Left hindlimb (tissue), 1 donor: ENCODE data around the gene SERGEF.

Experiments used
- DNase-seq: peaks from one replicate; pipeline ENCODE4 v3.0.0-alpha.2; 2018

The SERGEF gene

DNA sequence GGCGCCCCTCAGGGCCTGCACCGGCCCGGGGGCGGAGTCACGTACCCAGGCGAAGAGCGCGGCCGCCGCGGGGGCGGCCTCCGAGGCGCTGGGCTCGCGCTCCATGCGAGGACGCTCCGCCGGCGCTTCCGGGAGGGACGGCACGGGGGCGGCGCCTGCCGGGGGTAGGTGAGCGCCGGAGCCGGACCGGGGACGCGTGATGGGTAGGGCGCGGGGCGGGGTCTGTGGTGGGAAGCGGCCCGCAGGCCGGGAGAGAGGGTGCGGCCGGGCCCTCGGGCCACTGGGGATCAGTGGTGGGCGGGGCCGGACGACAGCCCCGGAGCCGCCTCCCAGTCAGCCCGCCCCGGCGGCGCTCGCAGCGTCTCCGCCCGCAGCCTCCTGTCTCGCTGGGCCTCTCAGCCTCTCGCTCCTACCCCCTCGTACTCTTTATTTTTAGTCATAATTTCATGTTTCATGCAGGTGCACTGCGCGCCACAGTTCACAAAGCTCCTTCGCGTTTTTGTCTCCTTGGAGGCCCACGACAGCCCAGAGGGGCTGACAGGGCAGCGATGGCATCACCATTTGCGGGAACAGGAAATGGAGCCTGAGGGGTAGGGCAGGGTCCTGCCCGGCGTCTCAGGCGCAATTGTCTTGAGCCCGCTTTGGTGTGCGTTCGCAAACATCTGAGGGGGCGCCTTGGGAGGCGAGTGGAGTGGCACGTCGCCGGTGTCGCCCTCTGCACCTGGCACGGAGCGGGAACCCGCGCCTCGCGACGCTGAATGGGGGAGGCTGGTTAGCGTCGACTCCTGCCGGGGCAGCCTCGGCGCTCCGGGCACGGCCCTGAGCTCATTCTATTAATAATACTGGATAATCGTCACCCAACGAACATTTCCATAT, at the start of gene SERGEF:
TSS of gene SERGEF (minus strand) at position 142 of the 876 bp plus-strand sequence. CDS start at position 105, 37 bp downstream.
- peak; percentile 86 for DNase-seq

DNA sequence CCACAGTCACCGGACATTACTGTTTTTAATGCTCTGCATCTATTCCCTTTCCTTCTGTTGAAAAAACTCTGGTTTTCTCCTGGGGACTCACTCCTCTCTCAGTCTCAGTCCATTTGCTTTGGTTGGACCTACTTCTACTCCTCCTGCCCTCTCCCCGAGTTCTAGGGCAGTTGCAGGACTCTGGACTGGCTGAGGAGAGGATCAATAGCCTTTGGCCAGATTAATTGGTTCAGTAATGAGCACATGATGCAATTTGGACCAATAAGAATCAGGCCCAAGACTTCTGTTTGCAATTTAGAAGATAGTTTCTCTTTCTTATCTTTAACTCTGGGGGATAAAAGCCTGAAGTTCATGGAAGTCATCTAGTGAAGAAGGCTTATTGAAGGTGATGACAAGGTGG, 48.5 kb upstream of the SERGEF start:
- DNase-seq, result no peak

DNA sequence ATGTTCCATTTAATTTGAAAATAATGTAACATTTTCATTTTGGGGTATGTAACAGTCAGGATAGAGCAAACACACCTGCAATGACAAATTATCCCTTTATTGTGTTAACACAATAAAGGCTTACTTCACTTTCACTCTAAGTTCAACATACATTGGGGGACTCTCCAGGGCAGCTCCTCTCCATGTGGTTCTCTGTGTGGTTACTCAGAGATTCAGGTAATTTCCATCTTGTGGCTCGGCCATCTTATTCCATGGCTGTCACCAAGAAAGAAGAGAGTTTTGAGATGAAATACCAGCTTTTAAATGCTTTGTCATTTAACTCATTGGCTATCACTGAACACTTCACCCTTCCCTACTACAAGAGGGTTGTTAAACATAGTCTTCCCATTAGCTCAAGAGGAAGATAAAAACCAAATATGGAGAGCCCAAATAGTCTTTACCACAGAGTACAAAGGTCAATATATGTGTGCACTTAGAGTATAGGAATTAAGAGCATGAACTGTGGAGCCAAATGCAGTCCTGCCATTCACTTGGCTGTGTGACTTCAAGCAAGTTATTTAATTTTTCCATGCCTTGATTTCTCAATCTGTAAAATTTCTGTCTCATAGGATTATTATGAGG, 43.8 kb upstream of the SERGEF start:
- DNase-seq, result no peak

DNA sequence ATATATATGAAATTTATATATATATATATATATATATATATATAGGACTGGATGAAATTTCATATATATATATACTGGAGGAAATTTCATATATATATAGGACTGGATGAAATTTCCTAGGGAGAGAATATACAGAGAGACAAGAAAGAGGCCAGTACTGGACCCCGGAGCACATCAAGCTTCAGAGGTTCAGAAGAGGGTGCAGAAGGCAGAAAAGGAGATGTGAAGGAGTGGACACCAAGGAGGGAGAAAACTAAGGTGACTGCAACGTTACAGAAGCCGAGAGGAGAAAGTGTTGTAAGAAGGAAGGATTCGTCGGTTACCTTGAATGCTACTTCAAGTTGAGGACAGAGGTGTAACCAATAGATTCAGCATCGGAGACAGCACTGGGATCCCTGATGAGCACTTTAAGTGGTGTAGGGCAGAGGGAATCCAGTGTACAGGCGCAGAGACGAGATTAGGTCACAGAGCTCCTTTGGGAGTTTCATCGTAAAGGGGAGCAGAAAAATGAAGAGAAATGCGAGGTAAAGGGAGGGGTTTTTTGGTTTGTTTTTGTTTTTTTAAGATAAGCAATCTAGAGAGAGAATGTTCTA, 41.8 kb upstream of the SERGEF start:
- no peak for DNase-seq

DNA sequence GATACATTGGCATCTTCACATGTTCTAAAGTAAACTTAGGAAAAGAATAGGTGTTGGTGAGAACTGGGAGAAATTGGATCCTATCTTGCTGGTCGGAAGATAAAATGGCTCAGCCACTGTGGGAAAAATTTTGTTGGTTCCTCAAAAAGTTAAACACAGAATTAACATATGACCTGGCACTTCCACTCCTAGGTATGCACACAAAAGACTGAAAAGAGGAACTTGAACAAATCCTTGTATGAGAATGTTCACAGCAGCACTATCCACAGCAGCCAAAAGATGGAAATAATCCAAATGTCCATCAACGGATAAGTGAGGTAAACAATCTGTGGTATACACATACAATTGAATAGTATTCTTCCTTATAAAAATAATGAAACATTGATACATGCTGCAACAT, 38.0 kb upstream of the SERGEF start:
- DNase-seq, result no peak

DNA sequence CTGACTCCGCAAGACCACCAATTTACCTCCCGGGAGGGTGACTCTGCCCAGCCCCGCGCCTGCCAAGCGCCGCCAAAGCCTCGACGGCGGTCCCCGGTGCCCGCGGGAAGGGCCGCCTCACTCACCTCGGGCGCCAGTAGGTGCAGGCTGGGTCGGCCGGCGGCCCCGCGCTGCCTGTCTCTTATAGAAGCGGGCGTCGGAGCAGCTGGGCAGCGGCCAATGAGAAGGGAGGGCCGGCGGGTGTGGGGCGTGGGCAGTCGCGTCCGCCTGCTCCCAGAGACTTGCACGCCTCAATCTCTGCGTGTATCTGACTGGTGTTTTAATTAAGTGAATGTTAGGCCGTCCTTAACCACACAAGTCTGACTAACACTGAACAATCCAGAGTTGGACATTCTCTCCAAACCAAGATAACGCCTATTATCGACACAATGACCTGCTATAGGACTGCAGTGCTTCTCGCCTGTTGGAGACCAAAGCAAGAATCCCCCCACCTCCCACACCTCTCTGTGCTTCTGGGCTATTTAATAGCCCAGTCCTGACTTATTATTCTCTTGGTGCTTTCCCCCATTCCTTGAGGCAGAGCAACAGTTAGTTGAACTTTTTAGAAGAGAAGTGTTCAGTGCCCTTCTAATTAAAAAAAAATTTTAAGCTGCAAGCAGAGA, 33.4 kb upstream of the SERGEF start, which contains the start of gene TPH1:
TSS of gene TPH1 (minus strand) at position 154 of the 662 bp plus-strand sequence. CDS start 5,507 bp downstream, outside the sequence.
- peak; percentile 45 for DNase-seq

DNA sequence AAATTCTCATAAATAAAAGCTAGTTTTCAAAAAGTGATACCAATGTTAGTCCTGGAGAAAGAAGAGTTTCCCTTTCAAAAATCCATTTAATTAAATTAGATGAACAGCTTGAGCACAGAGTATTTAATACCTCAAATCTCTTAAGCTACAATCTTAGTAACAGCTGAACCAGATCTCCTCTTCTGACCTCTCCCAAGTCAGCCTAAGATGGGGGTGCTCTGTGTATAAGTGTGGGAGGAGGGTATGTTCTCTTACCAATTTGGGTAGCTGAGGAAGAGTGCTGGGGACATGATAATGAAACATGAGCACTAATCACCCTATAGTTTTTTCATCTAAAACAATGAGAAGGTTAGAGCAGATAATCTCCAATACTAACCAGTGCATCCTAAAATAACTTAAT, 23.6 kb upstream of the SERGEF start:
- no peak for DNase-seq

DNA sequence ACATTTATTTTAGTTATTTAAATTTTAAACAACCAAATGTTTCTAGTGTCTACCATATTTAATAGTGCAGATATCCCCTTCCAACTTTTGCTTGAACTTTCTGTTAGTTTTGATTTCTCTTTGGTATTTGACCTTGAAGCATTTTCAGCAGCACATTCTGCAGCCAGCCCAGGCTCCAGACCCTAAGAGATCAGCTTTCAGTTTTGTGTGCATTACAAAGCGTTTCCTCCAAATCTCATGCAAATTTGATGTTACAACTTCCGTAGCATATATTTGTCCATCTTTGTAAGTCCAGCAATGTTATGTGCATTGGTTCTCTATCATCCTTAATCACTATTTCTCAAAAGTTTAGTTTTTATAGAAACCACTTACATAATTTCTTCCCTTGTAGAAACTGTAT, 14.6 kb upstream of the SERGEF start:
- no peak for DNase-seq

DNA sequence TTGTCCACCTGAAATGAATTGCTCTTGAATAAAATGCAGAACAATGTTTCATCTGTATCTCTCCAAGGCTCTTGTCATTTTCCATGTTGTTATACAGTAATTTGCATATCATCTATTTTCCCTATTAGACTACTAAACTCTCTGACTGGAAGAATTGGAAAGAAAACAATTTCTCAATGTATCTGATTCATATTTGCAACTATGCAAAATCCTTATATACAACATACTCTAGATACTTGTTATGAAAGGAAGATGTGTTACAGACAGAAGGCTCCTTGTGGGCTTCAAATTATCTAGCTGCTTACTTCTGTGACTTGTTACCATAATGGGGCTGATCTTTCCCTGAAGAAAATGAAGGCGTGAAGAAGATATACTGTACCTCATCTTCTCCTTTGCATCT, 9.6 kb upstream of the SERGEF start:
- DNase-seq, result no peak

DNA sequence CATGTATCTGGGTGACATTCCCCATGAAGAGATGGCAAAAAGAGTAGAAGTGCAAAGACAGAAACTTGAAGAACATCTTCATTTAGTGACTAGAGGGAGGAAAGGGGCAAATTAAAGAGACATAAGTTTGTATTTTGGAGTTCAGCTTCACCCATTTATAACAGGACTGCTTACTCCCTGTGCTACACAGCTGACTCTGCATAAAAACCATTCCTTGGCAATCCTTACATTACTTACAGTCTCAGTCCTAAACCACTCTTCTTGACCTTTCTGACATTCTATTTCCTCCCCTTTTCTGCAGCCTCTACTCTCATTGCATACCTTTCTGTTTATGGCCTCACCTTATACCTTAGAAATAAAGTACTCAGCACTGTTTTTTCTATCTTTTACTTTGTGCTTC, 6.8 kb upstream of the SERGEF start:
- DNase-seq, result no peak

DNA sequence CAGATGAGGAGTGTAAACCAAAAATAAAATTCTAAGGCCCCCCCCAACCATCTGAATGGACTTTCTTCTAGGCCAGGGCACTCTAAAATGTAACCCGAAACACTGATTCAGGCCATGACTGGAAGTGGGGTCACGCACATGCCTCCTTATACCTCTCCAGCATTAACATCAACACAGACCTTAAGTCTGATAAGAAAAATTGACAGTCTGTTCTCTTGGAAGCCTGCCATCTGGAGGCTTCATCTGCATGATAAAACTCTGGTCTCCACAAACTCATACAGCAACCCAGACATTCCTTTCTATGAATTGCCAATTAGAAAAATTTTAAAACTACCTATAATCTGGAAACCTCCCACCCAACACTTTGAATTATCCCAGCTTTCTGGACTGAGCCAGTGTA, 3.9 kb upstream of the SERGEF start:
- no peak for DNase-seq

DNA sequence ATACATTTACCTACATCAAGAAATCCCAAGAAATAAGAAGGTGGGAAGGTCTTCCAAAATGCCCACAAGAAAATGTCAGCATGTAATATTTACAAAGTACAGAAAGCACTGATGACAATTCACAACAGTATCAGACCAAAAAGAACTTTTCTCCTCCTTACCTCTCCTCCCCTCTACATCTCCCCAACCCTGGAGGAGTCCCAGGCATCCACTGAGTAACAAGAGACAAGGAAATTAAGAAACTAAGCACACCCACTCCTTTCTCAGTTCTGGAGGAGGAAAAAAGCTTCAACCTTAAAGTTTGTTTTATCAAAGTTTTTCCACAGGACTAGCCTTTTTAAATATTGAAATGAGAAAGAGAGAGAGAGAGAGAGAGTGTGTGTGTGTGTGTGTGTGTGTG, 2.0 kb upstream of the SERGEF start:
- DNase-seq, result no peak

DNA sequence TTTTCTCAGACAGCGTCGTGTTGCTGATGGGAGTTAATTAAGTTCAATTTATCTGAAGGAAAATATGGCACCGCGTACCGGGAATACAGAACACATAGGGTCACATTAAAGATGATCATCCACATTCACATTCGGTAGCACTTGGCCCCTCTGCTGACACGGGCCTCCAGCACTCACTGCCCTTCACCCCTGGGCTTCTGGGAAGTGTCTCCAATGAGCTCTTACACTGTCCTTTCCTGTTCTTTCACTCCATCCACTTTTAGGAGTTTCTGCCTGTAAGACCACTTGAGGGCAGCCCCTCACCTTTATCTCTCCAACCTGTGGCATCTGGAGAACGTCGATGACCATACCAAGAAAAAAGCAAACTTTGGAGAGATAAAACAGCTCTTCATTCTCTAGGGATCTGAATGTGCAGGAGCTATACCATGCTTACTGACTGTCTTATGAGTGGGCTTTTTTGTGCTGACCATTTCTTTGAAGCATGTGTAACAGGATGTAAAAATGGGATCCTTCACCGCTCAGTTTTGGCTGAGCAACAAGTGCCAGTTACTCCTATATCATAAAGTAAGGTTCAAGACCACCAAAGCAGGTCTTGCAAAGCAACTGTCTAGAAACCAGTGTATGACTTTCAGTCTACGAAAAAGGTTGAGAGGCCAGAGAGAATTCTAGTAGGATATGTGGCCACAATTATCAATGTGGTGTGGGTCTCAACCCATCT, 1.1 kb upstream of the SERGEF start:
- no peak for DNase-seq

DNA sequence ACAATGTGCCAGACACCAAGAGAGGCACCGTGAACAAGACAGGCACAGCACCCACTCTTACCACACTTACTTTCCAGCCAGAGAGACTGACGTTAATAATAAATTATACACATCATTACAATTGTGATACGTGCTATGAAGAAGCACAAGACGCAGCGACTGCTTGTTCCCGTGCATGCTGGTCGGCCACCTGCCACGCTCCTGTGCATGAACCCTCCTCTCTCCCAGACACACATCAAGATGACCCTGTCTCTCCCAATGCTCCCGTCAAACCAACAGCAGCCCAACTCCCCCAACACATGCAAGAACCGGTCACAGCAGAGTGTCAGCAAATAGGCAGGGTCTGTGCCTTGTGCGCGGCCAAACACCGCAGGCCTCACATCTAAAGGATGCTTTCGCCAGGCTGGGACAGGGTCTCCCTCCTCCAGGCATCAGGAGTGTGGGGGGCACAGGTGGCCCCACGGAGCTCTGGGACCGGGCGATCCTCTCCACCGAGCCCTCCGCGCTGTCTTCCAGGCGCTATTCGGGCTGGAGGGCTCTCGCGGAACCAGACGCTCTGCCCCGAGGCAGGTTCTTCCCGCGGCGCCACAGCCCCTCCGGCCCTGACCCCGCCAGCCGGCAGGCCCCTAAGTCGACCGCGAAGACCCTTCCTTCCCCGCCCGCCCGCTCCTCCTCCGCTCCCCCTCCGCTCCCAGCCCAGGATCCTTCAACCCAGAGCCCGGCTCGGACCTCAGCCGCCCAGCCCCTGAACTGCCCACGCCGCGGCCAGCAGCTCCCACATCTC, 533 bp downstream of the SERGEF start:
- DNase-seq, result peak; percentile 40

DNA sequence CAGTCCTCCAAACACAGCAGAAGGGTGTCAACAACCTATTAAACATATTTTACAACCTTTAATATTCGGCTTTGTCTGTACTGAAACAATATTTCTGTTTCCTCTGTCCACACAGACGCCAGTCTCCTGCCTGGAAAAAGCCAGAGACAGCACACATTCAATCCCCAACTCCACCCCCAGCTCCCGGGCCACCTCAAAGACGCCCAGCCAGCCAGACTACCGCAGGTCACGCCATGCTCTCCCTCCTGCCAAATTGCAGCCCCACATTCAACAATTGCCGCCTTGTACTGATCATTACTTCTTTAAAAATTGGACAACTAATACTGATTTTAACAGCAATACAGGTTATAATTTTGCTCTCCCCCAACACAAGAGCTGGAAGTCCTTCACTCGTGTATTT, 1.2 kb downstream of the SERGEF start:
- no peak for DNase-seq

DNA sequence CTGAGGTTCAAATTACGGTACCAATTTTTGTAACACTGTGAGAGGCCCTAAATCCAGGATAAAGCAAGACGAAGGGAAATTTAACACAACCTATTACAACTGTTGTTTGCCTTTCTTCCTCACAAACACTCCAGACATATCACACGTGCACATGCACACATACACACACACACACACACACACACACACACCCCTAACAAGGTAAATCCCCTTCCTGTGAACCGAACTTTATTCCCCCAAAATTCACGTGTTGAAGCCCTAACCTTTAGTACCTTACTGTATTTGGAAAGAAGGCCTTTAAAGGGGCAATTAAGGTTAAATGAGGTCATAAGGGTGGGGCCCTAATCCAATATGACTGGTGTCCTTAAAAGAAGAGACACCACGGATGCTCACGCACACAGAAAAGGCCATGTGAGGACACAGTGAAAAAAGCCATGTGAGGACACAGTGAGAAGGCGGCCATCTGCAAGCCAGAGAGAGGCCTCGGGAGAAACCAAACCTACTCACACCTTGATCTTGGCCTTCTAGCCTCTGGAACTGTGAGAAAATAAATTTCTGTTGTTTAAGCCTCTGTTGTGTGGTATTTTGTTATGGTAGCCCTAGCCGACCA, 1.8 kb downstream of the SERGEF start:
- DNase-seq, result no peak

DNA sequence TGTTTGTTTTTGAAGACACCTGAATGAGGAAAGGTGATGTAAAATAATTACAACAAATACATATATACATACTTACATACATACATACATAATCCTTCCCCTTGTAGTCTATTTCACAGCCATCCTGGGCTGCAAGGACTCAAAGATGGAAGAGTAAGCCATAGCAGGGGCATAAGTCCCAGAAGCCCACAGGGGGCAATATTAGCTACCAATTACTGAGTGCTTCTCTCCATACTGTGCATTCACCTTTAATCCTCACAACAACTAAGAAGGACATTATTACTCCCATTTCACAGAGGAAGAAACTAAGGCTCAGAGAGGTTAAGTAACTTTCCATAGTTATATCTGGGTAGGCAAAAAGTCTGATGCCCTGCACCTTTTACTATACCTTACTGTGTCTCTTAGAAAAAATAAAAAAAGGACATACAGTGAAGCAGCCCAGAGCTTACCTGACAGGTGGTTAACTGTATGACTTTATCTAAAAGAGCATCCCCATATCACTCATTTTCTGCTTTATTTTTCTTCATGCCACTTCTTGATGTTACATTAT, 2.7 kb downstream of the SERGEF start:
- DNase-seq, result no peak

DNA sequence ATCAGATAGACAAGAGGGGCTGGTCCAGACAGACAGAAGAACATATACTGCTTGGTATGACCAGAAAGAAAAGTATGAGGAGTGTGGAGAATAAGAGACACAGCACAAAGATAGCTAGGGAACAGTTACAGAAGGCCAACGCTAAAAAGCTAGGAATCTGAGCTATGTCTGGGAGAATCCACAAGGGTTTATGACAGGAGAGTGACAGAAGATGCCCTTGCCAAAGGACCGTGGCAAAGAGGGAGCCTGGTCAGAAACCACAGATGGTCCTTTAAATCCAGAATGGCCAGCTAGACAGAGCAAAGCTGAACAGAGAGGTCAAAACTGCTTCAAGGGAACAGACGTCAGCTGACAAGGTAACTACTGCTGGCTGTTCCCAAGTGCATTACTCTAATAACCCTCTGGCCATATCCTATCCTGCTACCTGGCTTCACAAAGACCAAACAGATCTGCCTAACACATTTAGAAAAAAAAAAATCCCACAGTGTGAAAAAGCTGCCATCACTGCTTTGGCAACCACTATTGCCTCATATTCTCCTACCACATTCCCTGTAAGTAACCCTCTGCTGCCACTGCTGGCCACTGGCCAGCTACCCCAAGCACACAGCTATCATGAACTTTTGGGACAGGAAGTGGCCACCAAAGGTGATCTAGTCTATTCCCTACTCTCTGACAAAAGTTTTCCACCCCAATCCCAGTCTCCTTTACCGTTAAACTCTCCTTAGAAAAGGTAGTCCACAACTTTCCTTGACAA, 7.3 kb downstream of the SERGEF start:
- DNase-seq, result no peak

DNA sequence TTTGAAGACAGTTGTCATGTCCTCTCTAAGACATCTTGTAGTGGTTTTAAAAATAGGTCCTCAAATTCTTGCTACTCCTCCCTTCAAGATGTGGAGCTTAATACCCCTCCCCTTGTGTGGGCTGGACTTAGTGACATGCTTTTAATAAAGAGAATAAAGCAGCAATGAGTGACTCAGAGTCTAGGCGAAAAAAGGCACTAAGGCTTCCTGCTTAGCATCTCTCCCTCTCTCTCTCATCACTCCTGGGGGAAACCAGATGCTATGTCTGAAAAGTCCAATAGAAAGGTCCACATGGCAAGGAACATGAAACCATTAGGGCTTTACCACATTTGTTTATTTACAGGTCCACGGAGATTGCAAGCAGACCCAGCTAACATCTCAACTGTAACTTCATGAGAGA, 11.7 kb downstream of the SERGEF start:
- DNase-seq, result no peak

DNA sequence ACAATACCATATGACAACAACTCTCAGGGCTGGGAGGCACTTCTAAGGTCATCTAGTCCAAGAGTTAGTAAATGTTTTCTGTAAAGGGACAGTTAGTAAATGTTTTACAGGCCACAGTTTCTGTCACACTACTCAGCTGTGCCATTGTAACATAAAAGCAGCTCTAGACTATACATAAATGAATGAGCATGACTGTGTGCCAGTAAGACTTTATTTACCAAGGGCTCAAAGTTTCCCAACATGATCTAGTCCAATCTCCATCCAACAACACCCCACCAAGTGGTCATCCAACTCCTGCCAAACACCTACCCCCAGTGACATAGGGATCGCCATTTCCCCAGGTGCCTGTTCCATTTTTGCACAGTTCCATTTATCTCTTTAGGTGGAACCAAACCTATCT, 12.1 kb downstream of the SERGEF start:
- no peak for DNase-seq
